ENCODE data around the gene MAP3K5.

GRCh38 chr6:136775548-136775947 is 16.7 kb downstream of the MAP3K5 start:
- TF ChIP-seq POLR2A (IDR thresholded peaks at IDR 0.05) = no peak
- TF ChIP-seq CTCF (IDR thresholded peaks at IDR 0.05) = no peak
- TF ChIP-seq POLR2AphosphoS5 (IDR thresholded peaks at IDR 0.05) = no peak
